PC-3 (cell line): Measurements from ENCODE around the gene DLGAP3.

Source experiments
- CTCF ChIP-seq: fragments of 300-600 bp; sonication (generic); conservative IDR thresholded peaks from 2 replicates; pipeline ENCODE4 v1.5.1; 2017; ENCODE audit warnings: antibody characterized with exemption, low read depth, mild to moderate bottlenecking, low read length
- EZH2 ChIP-seq: fragments of 300-600 bp; sonication (generic); IDR thresholded peaks from one replicate; pipeline ENCODE4 v1.6.1; 2017; ENCODE audit warnings: antibody characterized with exemption, mild to moderate bottlenecking, low read length; ENCODE audit not compliant: unreplicated experiment
- EZH2phosphoT487 ChIP-seq: fragments of 300-600 bp; sonication (generic); IDR thresholded peaks from 2 replicates; pipeline ENCODE4 v1.6.1; 2018; ENCODE audit warnings: mild to moderate bottlenecking, antibody characterized with exemption, low read length, borderline replicate concordance

- no peak for TF ChIP-seq CTCF
- no peak for TF ChIP-seq EZH2
- TF ChIP-seq EZH2phosphoT487: no peak
These were observed at the start of gene DLGAP3 for GRCh38 chr1:34929497-34929852.
